Neural crest cell (in vitro differentiated cells): ENCODE measurements around the gene EXOC3. TPM values are rescaled to one million over a fixed set of nuclear protein-coding genes. Genes with fewer than 3 reads are reported as not detected.
"Not testable (repeated sequence)": the region's sequence is repeated elsewhere in the genome, so short reads cannot be mapped to it uniquely, and the experiment has no call there.

ENCODE experiments used
- DNase-seq: peaks from one replicate; pipeline ENCODE4 v3.0.0; 2021; ENCODE audit warnings: low read depth, mixed read lengths, low spot score
- H3K27ac Mint-ChIP-seq: one replicate; pipeline ENCODE4 v1.8.0; 2021; ENCODE audit warnings: mild to moderate bottlenecking, mixed read lengths; ENCODE audit not compliant: unreplicated experiment
- H3K27me3 Mint-ChIP-seq: 2 replicates; pipeline ENCODE4 v1.8.0; 2021; ENCODE audit warnings: low read depth, mild to moderate bottlenecking, mixed read lengths
- H3K36me3 Mint-ChIP-seq: 2 replicates; pipeline ENCODE4 v1.8.0; 2021; ENCODE audit warnings: low read depth, mild to moderate bottlenecking, mixed read lengths
- H3K4me1 Mint-ChIP-seq: 2 replicates; pipeline ENCODE4 v1.8.0; 2021; ENCODE audit warnings: mixed read lengths
- H3K4me3 Mint-ChIP-seq: one replicate; pipeline ENCODE4 v1.8.0; 2021; ENCODE audit warnings: mild to moderate bottlenecking, mixed read lengths
- H3K9me3 Mint-ChIP-seq: 2 replicates; pipeline ENCODE4 v1.8.0; 2021; ENCODE audit warnings: mixed read lengths
- total RNA-seq: library from RNA; stranded (reverse); gene quantifications from 2 replicates; pipeline ENCODE4 v1.2.1, GENCODE V29; 2021
- TF ChIP-seq, protein P1 (sequence below): fragments of 200-600 bp; sonication (generic); conservative IDR thresholded peaks from 2 replicates; pipeline ENCODE4 v1.5.0; 2021; ENCODE audit warnings: antibody characterized with exemption, mild to moderate bottlenecking

The EXOC3 gene
- total RNA-seq, 1 donor from 2014 or later = 61.3 TPM

DNA sequence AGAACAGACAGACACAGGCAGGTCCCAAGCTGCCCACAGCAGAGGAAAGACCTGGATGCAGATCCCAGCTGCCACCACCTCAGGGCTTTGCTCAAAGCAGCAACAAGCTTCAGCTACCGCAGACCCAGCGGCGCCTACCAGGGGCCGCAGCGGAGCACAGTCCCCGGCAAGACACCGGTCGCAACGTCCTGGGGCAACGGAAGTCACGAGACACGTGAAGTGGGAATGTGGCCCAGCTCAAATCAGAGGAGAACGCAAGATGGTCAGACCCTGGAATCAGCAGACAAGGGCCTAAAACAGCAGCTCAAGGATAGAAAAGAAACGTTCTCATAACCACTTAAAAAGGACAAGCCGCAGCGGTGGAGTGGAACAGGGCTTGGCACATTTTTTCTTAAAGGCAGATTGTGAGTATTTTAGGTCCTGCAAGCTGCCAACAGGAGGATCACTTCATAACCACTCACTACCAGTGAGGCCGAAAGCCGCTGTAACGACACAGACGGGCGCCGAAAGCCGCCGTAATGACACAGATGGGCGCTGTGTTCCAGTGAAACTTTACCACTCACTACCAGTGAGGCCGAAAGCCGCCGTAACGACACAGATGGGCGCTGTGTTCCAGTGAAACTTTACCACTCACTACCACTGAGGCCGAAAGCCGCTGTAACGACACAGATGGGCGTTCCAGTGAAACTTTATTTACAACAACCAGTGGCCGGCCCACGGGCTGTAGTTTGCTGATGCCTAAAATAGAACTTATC, 59.5 kb downstream of the EXOC3 start:
- Mint-ChIP-seq H3K9me3 (no peaks in the 10 kb centered on the region), H3K4me1 (no peaks in the 10 kb centered on the region), H3K4me3 (no peak overlapping the region), H3K27me3 (peaks cover 23% of the 10 kb centered on the region), H3K36me3 (no peaks in the 10 kb centered on the region), H3K27ac (no peak overlapping the region)
- no peak for DNase-seq
- TF ChIP-seq, protein P1, sequence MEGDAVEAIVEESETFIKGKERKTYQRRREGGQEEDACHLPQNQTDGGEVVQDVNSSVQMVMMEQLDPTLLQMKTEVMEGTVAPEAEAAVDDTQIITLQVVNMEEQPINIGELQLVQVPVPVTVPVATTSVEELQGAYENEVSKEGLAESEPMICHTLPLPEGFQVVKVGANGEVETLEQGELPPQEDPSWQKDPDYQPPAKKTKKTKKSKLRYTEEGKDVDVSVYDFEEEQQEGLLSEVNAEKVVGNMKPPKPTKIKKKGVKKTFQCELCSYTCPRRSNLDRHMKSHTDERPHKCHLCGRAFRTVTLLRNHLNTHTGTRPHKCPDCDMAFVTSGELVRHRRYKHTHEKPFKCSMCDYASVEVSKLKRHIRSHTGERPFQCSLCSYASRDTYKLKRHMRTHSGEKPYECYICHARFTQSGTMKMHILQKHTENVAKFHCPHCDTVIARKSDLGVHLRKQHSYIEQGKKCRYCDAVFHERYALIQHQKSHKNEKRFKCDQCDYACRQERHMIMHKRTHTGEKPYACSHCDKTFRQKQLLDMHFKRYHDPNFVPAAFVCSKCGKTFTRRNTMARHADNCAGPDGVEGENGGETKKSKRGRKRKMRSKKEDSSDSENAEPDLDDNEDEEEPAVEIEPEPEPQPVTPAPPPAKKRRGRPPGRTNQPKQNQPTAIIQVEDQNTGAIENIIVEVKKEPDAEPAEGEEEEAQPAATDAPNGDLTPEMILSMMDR = no peak

- Mint-ChIP-seq H3K27me3 (peaks cover 6% of the 10 kb centered on the region), H3K9me3 (no peaks in the 10 kb centered on the region), H3K4me3 (no peak overlapping the region), H3K4me1 (no peaks in the 10 kb centered on the region), H3K36me3 (no peaks in the 10 kb centered on the region), H3K27ac (no peak overlapping the region)
- TF ChIP-seq, protein P1 = no peak
- no peak for DNase-seq
Observed at GRCh38 chr5:504326-505154, 61.6 kb downstream of the EXOC3 start.

DNA sequence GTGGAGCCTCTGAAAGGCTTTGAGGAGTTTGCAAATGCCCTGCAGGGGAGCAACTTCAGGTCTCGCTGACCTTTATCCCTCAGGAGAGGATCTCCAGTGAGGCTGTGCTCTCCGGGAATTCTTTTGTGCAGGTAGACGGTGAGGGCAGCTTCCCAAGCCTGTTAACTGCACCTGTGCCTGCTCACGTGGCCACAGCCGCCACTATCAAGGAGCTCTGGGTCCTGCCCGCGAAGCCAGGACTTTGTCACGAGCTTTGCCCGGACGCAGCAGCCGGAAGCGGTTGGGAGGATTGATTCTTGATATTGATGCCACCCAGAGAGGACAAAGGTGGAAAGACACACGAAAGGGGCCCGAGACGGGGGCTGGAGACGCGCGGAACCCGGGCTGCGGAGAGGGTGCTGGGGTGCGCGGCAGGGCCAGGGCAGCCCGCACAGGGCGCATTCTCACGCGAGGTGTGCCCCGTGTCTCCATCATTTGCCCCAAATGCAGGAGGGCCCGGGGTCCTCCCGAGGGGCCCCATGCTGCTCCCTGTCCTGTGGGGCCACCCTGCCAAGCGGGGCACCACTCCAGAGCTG, 63.1 kb downstream of the EXOC3 start:
- Mint-ChIP-seq H3K27ac (peak overlapping the region; percentile 12), H3K4me1 (no peaks in the 10 kb centered on the region), H3K27me3 (peaks cover 8% of the 10 kb centered on the region), H3K4me3 (no peak overlapping the region), H3K9me3 (no peaks in the 10 kb centered on the region), H3K36me3 (no peaks in the 10 kb centered on the region)
- TF ChIP-seq, protein P1 = no peak
- DNase-seq = no peak

DNA sequence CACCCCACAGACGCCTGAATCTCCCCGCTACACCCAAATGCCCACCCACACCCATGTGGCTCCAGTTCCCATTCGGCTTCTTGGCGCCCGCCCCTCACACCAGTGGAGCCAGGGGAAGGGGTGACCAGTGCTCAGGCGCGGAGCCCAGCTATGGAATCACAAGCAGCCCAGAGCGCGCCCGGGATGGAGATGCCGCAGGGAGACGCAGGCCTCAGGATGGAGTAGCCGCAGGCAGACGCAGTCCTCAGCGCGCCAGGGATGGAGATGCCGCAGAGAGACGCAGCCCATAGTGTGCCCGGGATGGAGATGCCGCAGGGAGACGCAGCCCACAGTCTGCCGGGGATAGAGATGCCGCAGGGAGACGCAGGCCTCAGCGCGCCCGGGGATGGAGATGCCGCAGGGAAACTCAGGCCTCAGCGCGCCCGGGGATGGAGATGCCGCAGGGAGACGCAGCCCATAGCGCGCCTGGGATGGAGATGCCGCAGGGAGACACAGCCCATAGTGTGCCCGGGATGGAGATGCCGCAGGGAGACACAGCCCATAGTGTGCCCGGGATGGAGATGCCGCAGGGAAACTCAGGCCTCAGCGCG, 65.1 kb downstream of the EXOC3 start:
- not testable (repeated sequence) for H3K4me3 Mint-ChIP-seq, DNase-seq, H3K36me3 Mint-ChIP-seq, H3K27ac Mint-ChIP-seq, H3K4me1 Mint-ChIP-seq, H3K9me3 Mint-ChIP-seq
- H3K27me3 Mint-ChIP-seq = peaks cover 16% of the 10 kb centered on the region

- Mint-ChIP-seq H3K27ac (no peak overlapping the region), H3K4me3 (no peak overlapping the region), H3K9me3 (no peaks in the 10 kb centered on the region), H3K4me1 (no peaks in the 10 kb centered on the region), H3K36me3 (no peaks in the 10 kb centered on the region), H3K27me3 (peaks cover 21% of the 10 kb centered on the region)
- TF ChIP-seq, protein P1 = no peak
- no peak for DNase-seq
Observed at GRCh38 chr5:509611-510185, 66.7 kb downstream of the EXOC3 start.
